Lower leg skin (tissue), 4 donors: ENCODE data around the gene OR4C3. TPM values are rescaled to one million over a fixed set of nuclear protein-coding genes. Genes with fewer than 3 reads are reported as not detected.
"Not testable (repeated sequence)": the region's sequence is repeated elsewhere in the genome, so short reads cannot be mapped to it uniquely, and the experiment has no call there.

Experiments used
- DNase-seq, 2 donors: peaks; one replicate each; pipeline ENCODE4 v3.0.0-alpha.2; 2019; ENCODE audit warnings: low spot score in 2 of 2
- H3K4me3 ChIP-seq: fragments of 200-600 bp; sonication (generic); 2 replicates; pipeline ENCODE4 v1.5.1; 2017; ENCODE audit warnings: mild to moderate bottlenecking, low read depth; ENCODE audit not compliant: poor library complexity, severe bottlenecking
- CTCF ChIP-seq, 3 donors: fragments of 450-650 bp; IDR thresholded peaks; one replicate each; pipeline ENCODE4 v1.5.1; 2016; ENCODE audit warnings: antibody characterized with exemption in 3 of 3, mild to moderate bottlenecking in 3 of 3, moderate library complexity in 2 of 3
- POLR2A ChIP-seq, 2 donors: fragments of 450-650 bp; IDR thresholded peaks; one replicate each; pipeline ENCODE4 v1.6.1; 2016 to 2017; ENCODE audit warnings: antibody characterized with exemption in 2 of 2, mild to moderate bottlenecking in 1 of 2, moderate library complexity in 1 of 2
- WGBS, 2 donors: methylation state at CpG; one replicate each; pipeline ENCODE4 v1.1.5; 2018; 5-methylcytosine and 5-hydroxymethylcytosine counted together
- intact Hi-C: fragments of 100-400 bp; cut with DNase I; formaldehyde crosslinking; loops from one replicate; pipeline ENCODE4 v1.15.0; 2023; ENCODE audit warnings: low total_unique reads
- total RNA-seq, 4 donors: library from RNA; depleted of rRNA; stranded (reverse); fragments of >200 nt; gene quantifications; one replicate each; pipeline ENCODE4 v1.1.0, GENCODE V29; 2016

OR4C3 gene
- total RNA-seq: not detected

- H3K4me3 ChIP-seq, DNase-seq, intact Hi-C loops: not testable (repeated sequence)
These were observed at the start of gene OR4C3 for GRCh38 chr11:48324620-48325019. OR4C3 (plus strand) TSS chr11:48324920; CDS start chr11:48325022, 102 bp downstream.

- intact Hi-C loops: no loop called here
- no peak within 1 kb of the TSS for H3K4me3 ChIP-seq
- DNase-seq: no peak
- WGBS, 2 donors: 44 to 78% methylated on average over 1 of the region's 1 CpG
- no peak for TF ChIP-seq POLR2A (IDR thresholded peaks at IDR 0.05)
- no peak for TF ChIP-seq CTCF (IDR thresholded peaks at IDR 0.05)
These were observed 18.8 kb upstream of the OR4C3 start, which contains the start of gene OR4S1 for GRCh38 chr11:48305923-48306322. OR4S1 (plus strand) TSS chr11:48306223; CDS start chr11:48306223, 0 bp downstream.

- 23 to 26% methylated on average over 5 of the region's 5 CpGs for WGBS, 2 donors
These were observed 16.8 kb upstream of the OR4C3 start for GRCh38 chr11:48307760-48308386.

GRCh38 chr11:48313590-48313989, 11.1 kb upstream of the OR4C3 start:
- intact Hi-C loops, H3K4me3 ChIP-seq, DNase-seq: not testable (repeated sequence)

More at GRCh38 chr11:48307760-48308386, 16.8 kb upstream of the OR4C3 start:
- intact Hi-C loops: no loop called here
- peak in 1 of 2 donors; percentile 39 for DNase-seq
- TF ChIP-seq POLR2A (IDR thresholded peaks at IDR 0.05) (no peak), CTCF (IDR thresholded peaks at IDR 0.05) (no peak)
- H3K4me3 ChIP-seq: no peak overlapping the region

GRCh38 chr11:48319813-48320212, 4.9 kb upstream of the OR4C3 start:
- DNase-seq, intact Hi-C loops, H3K4me3 ChIP-seq: not testable (repeated sequence)
- WGBS, 2 donors: 85 to 87% methylated on average over 2 of the region's 2 CpGs

More at GRCh38 chr11:48313590-48313989, 11.1 kb upstream of the OR4C3 start:
- 36 to 75% methylated on average over 2 of the region's 2 CpGs for WGBS, 2 donors

GRCh38 chr11:48341466-48341865, 16.7 kb downstream of the OR4C3 start:
- no peak for DNase-seq
- intact Hi-C loops: no loop called here
- 45 to 50% methylated on average over 2 of the region's 2 CpGs for WGBS, 2 donors
- no peak for TF ChIP-seq CTCF (IDR thresholded peaks at IDR 0.05)
- no peak for TF ChIP-seq POLR2A (IDR thresholded peaks at IDR 0.05)
- H3K4me3 ChIP-seq: no peak overlapping the region

- 49 to 50% methylated on average over 2 of the region's 2 CpGs for WGBS, 2 donors
- intact Hi-C loops, H3K4me3 ChIP-seq, DNase-seq: not testable (repeated sequence)
These were observed 17.8 kb downstream of the OR4C3 start for GRCh38 chr11:48342505-48342904.

GRCh38 chr11:48346286-48346685, 21.6 kb downstream of the OR4C3 start:
- DNase-seq, H3K4me3 ChIP-seq, intact Hi-C loops: not testable (repeated sequence)
- 70 to 76% methylated on average over 4 to 5 of the region's 5 CpGs for WGBS, 2 donors
